Measurements from ENCODE around the gene SP110.

SP110 gene

GRCh38 chr2:230230087-230230486, 10.3 kb upstream of the SP110 start:
- Histone ChIP-seq H3K9me3 (ENCODE audit: control insufficient read depth, insufficient read depth, low read depth, low read length) (no peaks in the 10 kb centered on the region), H3K27ac (ENCODE audit: extremely low read depth, low read depth, low read length) (no peak overlapping the region), H3K4me1 (ENCODE audit: control insufficient read depth, insufficient read depth, low read length) (peaks cover 2% of the 10 kb centered on the region; the same call in 1 of the 2 replicates), H3K4me3 (ENCODE audit: low read depth, low read length) (no peak overlapping the region), H3K36me3 (ENCODE audit: control insufficient read depth in 2 of 2, insufficient read depth in 1 of 2, low read length in 2 of 2) (no peaks in the 10 kb centered on the region)
- TF ChIP-seq ZNF398 (tag by site-specific recombination; IDR thresholded peaks at IDR 0.05): no peak
- TF ChIP-seq SETDB1 (IDR thresholded peaks at IDR 0.05; ENCODE audit: insufficient read length, low read length): no peak
- TF ChIP-seq HOXD13 (CRISPR knock-in tag; IDR thresholded peaks at IDR 0.05; ENCODE audit: borderline replicate concordance): no peak
- no peak for TF ChIP-seq ZNF792 (tag by site-specific recombination; IDR thresholded peaks at IDR 0.05)
- TF ChIP-seq ZNF658 (tag by site-specific recombination; IDR thresholded peaks at IDR 0.05): no peak
- TF ChIP-seq SCRT1 (tag by site-specific recombination; IDR thresholded peaks at IDR 0.05; ENCODE audit: borderline replicate concordance): no peak
- no peak for TF ChIP-seq ZNF2 (tag by site-specific recombination; IDR thresholded peaks at IDR 0.05)
- no peak for TF ChIP-seq ZNF76 (tag by site-specific recombination; IDR thresholded peaks at IDR 0.05; ENCODE audit: borderline replicate concordance, low read depth)
- ChIA-PET POLR2A (no interaction called here), CTCF (no interaction called here)

GRCh38 chr2:230227216-230227615, 7.4 kb upstream of the SP110 start:
- POLR2A ChIA-PET: no interaction called here
- CTCF ChIA-PET: interaction anchor here (0.6 to 1.0 kb wide), 3 partner anchors 38 to 214 kb away, joined by 3 read pairs; no protein-coding TSS in a partner anchor
- Histone ChIP-seq H3K36me3 (ENCODE audit: control insufficient read depth in 2 of 2, insufficient read depth in 1 of 2, low read length in 2 of 2) (no peaks in the 10 kb centered on the region), H3K27ac (ENCODE audit: extremely low read depth, low read depth, low read length) (no peak overlapping the region), H3K4me1 (ENCODE audit: control insufficient read depth, insufficient read depth, low read length) (peaks cover 2% of the 10 kb centered on the region; the same call in 1 of the 2 replicates), H3K9me3 (ENCODE audit: control insufficient read depth, insufficient read depth, low read depth, low read length) (no peaks in the 10 kb centered on the region), H3K4me3 (ENCODE audit: low read depth, low read length) (no peak overlapping the region)
- TF ChIP-seq WT1 (tag by site-specific recombination; IDR thresholded peaks at IDR 0.05): no peak
- no peak for TF ChIP-seq ZNF548 (tag by site-specific recombination; IDR thresholded peaks at IDR 0.05)
- no peak for TF ChIP-seq GFI1B (tag by site-specific recombination; IDR thresholded peaks at IDR 0.05)
- no peak for TF ChIP-seq ZNF140 (tag by site-specific recombination; IDR thresholded peaks at IDR 0.05)
- TF ChIP-seq ZNF302 (tag by site-specific recombination; IDR thresholded peaks at IDR 0.05; ENCODE audit: low read depth): no peak
- no peak for TF ChIP-seq ZNF529 (tag by site-specific recombination; IDR thresholded peaks at IDR 0.05; ENCODE audit: insufficient replicate concordance)

GRCh38 chr2:230226051-230226551, 6.3 kb upstream of the SP110 start:
- H3K36me3 ChIP-seq (ENCODE audit: control insufficient read depth in 2 of 2, insufficient read depth in 1 of 2, low read length in 2 of 2): no peaks in the 10 kb centered on the region
- no peak overlapping the region for H3K27ac ChIP-seq (ENCODE audit: extremely low read depth, low read depth, low read length)
- no peak overlapping the region for H3K4me3 ChIP-seq (ENCODE audit: low read depth, low read length)
- ChIA-PET CTCF (no interaction called here), POLR2A (no interaction called here)
- no peak for TF ChIP-seq GLI4 (tag by site-specific recombination; IDR thresholded peaks at IDR 0.05)
- no peak for TF ChIP-seq TCF7L2 (IDR thresholded peaks at IDR 0.05; ENCODE audit: borderline replicate concordance, low read depth, low read length)
- TF ChIP-seq SCRT1 (tag by site-specific recombination; IDR thresholded peaks at IDR 0.05; ENCODE audit: borderline replicate concordance): no peak
- no peak for TF ChIP-seq ZNF670 (tag by site-specific recombination; IDR thresholded peaks at IDR 0.05; ENCODE audit: low read depth)
- no peak for TF ChIP-seq ZNF324 (tag by site-specific recombination; IDR thresholded peaks at IDR 0.05)
- TF ChIP-seq ZNF416 (tag by site-specific recombination; IDR thresholded peaks at IDR 0.05): no peak
- TF ChIP-seq REST (tag by site-specific recombination; IDR thresholded peaks at IDR 0.05): no peak
- TF ChIP-seq ZFP69B (tag by site-specific recombination; IDR thresholded peaks at IDR 0.05): no peak
- no peak for TF ChIP-seq ZNF2 (tag by site-specific recombination; IDR thresholded peaks at IDR 0.05)
- H3K9me3 ChIP-seq (ENCODE audit: control insufficient read depth, insufficient read depth, low read depth, low read length): no peaks in the 10 kb centered on the region
- H3K4me1 ChIP-seq (ENCODE audit: control insufficient read depth, insufficient read depth, low read length): no peaks in the 10 kb centered on the region

Measured in HEK293 (cell line).